IMR-90 (cell line): Measurements from ENCODE around the gene RPL10. TPM values are rescaled to one million over a fixed set of nuclear protein-coding genes. Genes with fewer than 3 reads are reported as not detected.

Experiments
- ATAC-seq: fragments of 200-7000 bp; cut with Tn5 transposase; 2 replicates; pipeline ENCODE4 v1.9.1; 2020; ENCODE audit warnings: low read depth, mild to moderate bottlenecking, moderate library complexity
- BruUV-seq: library from RNA; stranded (reverse); fragments of 400-500 nt; replicated peaks from 2 replicates; lab custom pipeline; 2021; lab: Mats Ljungman, UMichigan
- CTCF ChIA-PET: fragments of 300-600 bp; formaldehyde crosslinking; extraction: SDS; loops from one replicate; lab custom pipeline; 2021; ENCODE audit warnings: antibody characterized with exemption; lab: Yijun Ruan, JAX
- POLR2A ChIA-PET: fragments of 300-600 bp; sonication (Branson Sonifier 250); formaldehyde crosslinking; loops from one replicate; lab custom pipeline; 2022; ENCODE audit warnings: antibody characterized with exemption; ENCODE audit not compliant: unreplicated experiment; lab: Charles Lee
- DNase-seq: peaks from one replicate; pipeline ENCODE4 v3.0.0; 2013
- H2AFZ ChIP-seq: replicated peaks from 2 replicates; pipeline ENCODE3; 2013; ENCODE audit warnings: low read length, mild to moderate bottlenecking; ENCODE audit not compliant: poor library complexity
- H2AK5ac ChIP-seq: 2 replicates; pipeline ENCODE4 v1.6.1; 2013; ENCODE audit warnings: low read depth, low read length, inconsistent platforms
- H2AK9ac ChIP-seq: replicated peaks from 2 replicates; pipeline ENCODE3; 2013; ENCODE audit warnings: mild to moderate bottlenecking, low read depth, low read length, moderate library complexity; ENCODE audit not compliant: poor library complexity
- H2BK120ac ChIP-seq: 2 replicates; pipeline ENCODE4 v1.6.1; 2013; ENCODE audit warnings: low read depth, low read length, inconsistent platforms
- H2BK15ac ChIP-seq: 3 replicates; pipeline ENCODE4 v1.6.1; 2013; ENCODE audit warnings: low read depth, low read length, inconsistent platforms
- H2BK20ac ChIP-seq: 2 replicates; pipeline ENCODE4 v1.6.1; 2013; ENCODE audit warnings: low read depth, mild to moderate bottlenecking, inconsistent platforms, low read length, moderate library complexity
- H2BK5ac ChIP-seq: 2 replicates; pipeline ENCODE4 v1.6.1; 2013; ENCODE audit warnings: mild to moderate bottlenecking, low read depth, low read length, inconsistent platforms; ENCODE audit not compliant: poor library complexity, severe bottlenecking
- H3K14ac ChIP-seq: replicated peaks from 2 replicates; pipeline ENCODE4 v1.6.1; 2013; ENCODE audit warnings: low read depth, low read length, inconsistent platforms
- H3K18ac ChIP-seq: 2 replicates; pipeline ENCODE4 v1.6.1; 2013; ENCODE audit warnings: low read depth, low read length, control low read depth
- H3K23ac ChIP-seq: 2 replicates; pipeline ENCODE4 v1.6.1; 2013; ENCODE audit warnings: low read depth, low read length, inconsistent platforms
- H3K27ac ChIP-seq: 2 replicates; pipeline ENCODE4 v1.5.1; 2013; ENCODE audit warnings: mild to moderate bottlenecking, control low read depth, low read length; ENCODE audit not compliant: insufficient read depth
- H3K27me3 ChIP-seq: 2 replicates; pipeline ENCODE4 v1.6.1; 2013; ENCODE audit warnings: low read length; ENCODE audit not compliant: control insufficient read depth, insufficient read depth
- H3K36me3 ChIP-seq: 2 replicates; pipeline ENCODE4 v1.6.1; 2013; ENCODE audit warnings: low read length, mixed read lengths; ENCODE audit not compliant: control insufficient read depth, insufficient read depth
- H3K4ac ChIP-seq: 2 replicates; pipeline ENCODE4 v1.6.1; 2013; ENCODE audit warnings: low read depth, low read length, inconsistent platforms
- H3K4me1 ChIP-seq: 2 replicates; pipeline ENCODE4 v1.6.1; 2013; ENCODE audit warnings: low read length, mixed read lengths; ENCODE audit not compliant: control insufficient read depth, insufficient read depth
- H3K4me2 ChIP-seq: 2 replicates; pipeline ENCODE4 v1.6.1; 2013; ENCODE audit warnings: low read depth, mild to moderate bottlenecking, control low read depth, low read length, moderate library complexity
- H3K4me3 ChIP-seq: 2 replicates; pipeline ENCODE4 v1.5.1; 2013; ENCODE audit warnings: low read depth, mild to moderate bottlenecking, control low read depth, low read length, moderate library complexity; ENCODE audit not compliant: insufficient read depth
- H3K56ac ChIP-seq: 2 replicates; pipeline ENCODE4 v1.6.1; 2013; ENCODE audit warnings: low read length, inconsistent platforms; ENCODE audit not compliant: insufficient read depth; ENCODE audit errors: extremely low read depth
- H3K79me1 ChIP-seq, 2 experiments: 2 replicates each; pipeline ENCODE4 v1.6.1; 2013; ENCODE audit warnings: low read length in 2 of 2, inconsistent platforms in 1 of 2, low read depth in 1 of 2
- H3K9ac ChIP-seq: 2 replicates; pipeline ENCODE4 v1.6.1; 2013; ENCODE audit warnings: low read depth, low read length, control low read depth
- H3K9me1 ChIP-seq: 2 replicates; pipeline ENCODE4 v1.6.1; 2013; ENCODE audit warnings: low read length, inconsistent platforms; ENCODE audit not compliant: insufficient read depth
- H3K9me3 ChIP-seq: 2 replicates; pipeline ENCODE4 v1.6.1; 2013; ENCODE audit warnings: low read length; ENCODE audit not compliant: control insufficient read depth, insufficient read depth
- H4K20me1 ChIP-seq: 2 replicates; pipeline ENCODE4 v1.6.1; 2013; ENCODE audit warnings: low read length, inconsistent platforms; ENCODE audit not compliant: insufficient read depth
- H4K5ac ChIP-seq: 2 replicates; pipeline ENCODE4 v1.6.1; 2013; ENCODE audit warnings: mild to moderate bottlenecking, low read depth, low read length, control low read depth
- H4K8ac ChIP-seq, 2 experiments: 2 replicates each; pipeline ENCODE4 v1.6.1; 2013; ENCODE audit warnings: low read depth in 2 of 2, low read length in 2 of 2, control low read depth in 1 of 2, inconsistent platforms in 1 of 2
- H4K91ac ChIP-seq: 2 replicates; pipeline ENCODE4 v1.6.1; 2013; ENCODE audit warnings: low read depth, low read length, inconsistent platforms; ENCODE audit not compliant: insufficient read depth
- BHLHE40 ChIP-seq: fragments of 150-350 bp; IDR thresholded peaks from 2 replicates; pipeline ENCODE4 v1.6.1; 2016; ENCODE audit warnings: mild to moderate bottlenecking, low read depth, low read length
- CHD1 ChIP-seq: IDR thresholded peaks from 2 replicates; pipeline ENCODE4 v1.6.1; 2012; ENCODE audit warnings: low read depth, low read length, improper control_type of control experiment
- CTCF ChIP-seq: conservative IDR thresholded peaks from 2 replicates; pipeline ENCODE4 v1.5.1; 2012; ENCODE audit warnings: mild to moderate bottlenecking, low read depth, low read length, improper control_type of control experiment
- ELK1 ChIP-seq: fragments of 150-350 bp; IDR thresholded peaks from 2 replicates; pipeline ENCODE4 v1.6.1; 2016; ENCODE audit warnings: low read depth, mild to moderate bottlenecking, low read length, moderate library complexity, borderline replicate concordance
- FOS ChIP-seq: fragments of 150-350 bp; IDR thresholded peaks from 2 replicates; pipeline ENCODE4 v1.6.1; 2016; ENCODE audit warnings: low read depth, low read length
- MXI1 ChIP-seq: IDR thresholded peaks from 2 replicates; pipeline ENCODE4 v1.6.1; 2012; ENCODE audit warnings: low read depth, mild to moderate bottlenecking, low read length, moderate library complexity, borderline replicate concordance
- NFE2L2 ChIP-seq: fragments of 150-350 bp; IDR thresholded peaks from 2 replicates; pipeline ENCODE4 v1.6.1; 2016; ENCODE audit warnings: low read depth, mild to moderate bottlenecking, low read length
- RCOR1 ChIP-seq: IDR thresholded peaks from 2 replicates; pipeline ENCODE4 v1.6.1; 2012; ENCODE audit warnings: mild to moderate bottlenecking, low read length, improper control_type of control experiment; ENCODE audit not compliant: insufficient replicate concordance
- RFX5 ChIP-seq: IDR thresholded peaks from 2 replicates; pipeline ENCODE4 v1.8.0; 2012; ENCODE audit warnings: low read depth, mild to moderate bottlenecking, low read length, moderate library complexity
- SMC3 ChIP-seq: fragments of 150-350 bp; IDR thresholded peaks from 2 replicates; pipeline ENCODE4 v1.6.1; 2016; ENCODE audit warnings: low read depth, mild to moderate bottlenecking, antibody characterized with exemption, low read length, moderate library complexity
- USF2 ChIP-seq: fragments of 150-350 bp; IDR thresholded peaks from 2 replicates; pipeline ENCODE4 v1.6.1; 2017; ENCODE audit warnings: mild to moderate bottlenecking, antibody characterized with exemption, low read length, low read depth
- WGBS, 2 experiments: methylation state at CpG; one replicate each; pipeline versions ENCODE4 v1.1.5 to v1.1.7; 2013; ENCODE audit warnings: missing lambda C conversion rate in 2 of 2; ENCODE audit not compliant: insufficient read length in 1 of 2; ENCODE audit errors: extremely low coverage in 2 of 2; 5-methylcytosine and 5-hydroxymethylcytosine counted together
- dilution Hi-C: fragments of 300-500 bp; cut with HindIII; formaldehyde crosslinking; loops from one replicate; pipeline ENCODE4 v1.14.3; 2018; ENCODE audit warnings: low sequenced_read_pairs; ENCODE audit not compliant: unreplicated experiment
- in situ Hi-C: fragments of 300-500 bp; cut with MboI; formaldehyde crosslinking; loops from 3 replicates; pipeline ENCODE4 v1.14.3; 2019; ENCODE audit warnings: low sequenced_read_pairs, inconsistent platforms, mixed read lengths
- intact Hi-C: fragments of 100-400 bp; cut with micrococcal nuclease; formaldehyde crosslinking; loops from 2 replicates; pipeline ENCODE4 v1.10.0; 2022
- polyA plus RNA-seq, 3 experiments: library from polyadenylated mRNA; depleted of rRNA; stranded (reverse); fragments of >200 nt; gene quantifications; 2 replicates each; pipeline ENCODE4 v1.2.3, GENCODE V29; 2012; ENCODE audit warnings: low replicate concordance in 1 of 3
- total RNA-seq: library from RNA; depleted of rRNA; stranded (reverse); fragments of >200 nt; gene quantifications from 2 replicates; pipeline ENCODE4 v1.2.3, GENCODE V29; 2012

The RPL10 gene
- total and polyA plus RNA-seq, 2 of the 4 experiments (the other 2 are of a cell fraction), result 1,582 to 7,467 TPM

- H2AK9ac ChIP-seq, result peak overlapping the region; percentile 78
- ChIA-PET CTCF (interaction anchor here (1.6 kb wide), 1 partner anchor 10 kb away, joined by 4 read pairs; no protein-coding TSS in a partner anchor), POLR2A (interaction anchor here (1.3 kb wide), 1 partner anchor 9 kb away, joined by 4 read pairs; no protein-coding TSS in a partner anchor)
- H3K23ac ChIP-seq, result no peak overlapping the region
- H3K14ac ChIP-seq, result no peak overlapping the region
- no peak for ATAC-seq
- dilution Hi-C loops (no loop called here), in situ Hi-C loops (no loop called here), intact Hi-C loops (no loop called here)
- H3K4me2 ChIP-seq, result no peak overlapping the region
- H3K9me3 ChIP-seq, result no peaks in the 10 kb centered on the region
- no TSS peak for BruUV-seq
- no peak overlapping the region for H4K5ac ChIP-seq
- H3K4ac ChIP-seq, result no peak overlapping the region
- TF ChIP-seq RFX5 (no peak), SMC3 (no peak), RCOR1 (no peak), NFE2L2 (no peak), MXI1 (no peak), CHD1 (no peak), CTCF (no peak), FOS (no peak), USF2 (no peak), ELK1 (no peak), BHLHE40 (no peak)
- H3K4me3 ChIP-seq, result no peak overlapping the region
- peaks cover 11% of the 10 kb centered on the region; the same call in 1 of the 2 replicates for H3K36me3 ChIP-seq
- no peaks in the 10 kb centered on the region for H3K27me3 ChIP-seq
- 70% methylated on average over 2 of the region's 11 CpGs; no CpG with 5 or more reads in 1 of the 2 experiments for WGBS, 2 experiments
- no peak overlapping the region for H4K8ac ChIP-seq
- no peak overlapping the region for H3K56ac ChIP-seq
- H2BK20ac ChIP-seq, result no peak overlapping the region
- no peaks in the 10 kb centered on the region for H3K9me1 ChIP-seq
- H2BK120ac ChIP-seq, result no peak overlapping the region
- H4K20me1 ChIP-seq, result peaks cover 17% of the 10 kb centered on the region
- peaks cover 2% of the 10 kb centered on the region; the same call in 1 of the 2 replicates for H3K4me1 ChIP-seq
- no peak overlapping the region for H2BK5ac ChIP-seq
- H3K79me1 ChIP-seq, result peaks cover 0 to 19% of the 10 kb centered on the region in 2 experiments; a peak in 2 of 4 replicates
- no peak overlapping the region for H2BK15ac ChIP-seq
- H2AFZ ChIP-seq, result no peak overlapping the region
- H3K27ac ChIP-seq, result no peak overlapping the region
- no peak overlapping the region for H4K91ac ChIP-seq
- no peak overlapping the region for H2AK5ac ChIP-seq
- DNase-seq, result no peak
- H3K18ac ChIP-seq, result no peak overlapping the region
- H3K9ac ChIP-seq, result no peak overlapping the region
Observed at GRCh38 chrX:154382483-154383069, 15.6 kb upstream of the RPL10 start.
